ENCODE measurements around the gene FARP2.

Gene FARP2

DNA sequence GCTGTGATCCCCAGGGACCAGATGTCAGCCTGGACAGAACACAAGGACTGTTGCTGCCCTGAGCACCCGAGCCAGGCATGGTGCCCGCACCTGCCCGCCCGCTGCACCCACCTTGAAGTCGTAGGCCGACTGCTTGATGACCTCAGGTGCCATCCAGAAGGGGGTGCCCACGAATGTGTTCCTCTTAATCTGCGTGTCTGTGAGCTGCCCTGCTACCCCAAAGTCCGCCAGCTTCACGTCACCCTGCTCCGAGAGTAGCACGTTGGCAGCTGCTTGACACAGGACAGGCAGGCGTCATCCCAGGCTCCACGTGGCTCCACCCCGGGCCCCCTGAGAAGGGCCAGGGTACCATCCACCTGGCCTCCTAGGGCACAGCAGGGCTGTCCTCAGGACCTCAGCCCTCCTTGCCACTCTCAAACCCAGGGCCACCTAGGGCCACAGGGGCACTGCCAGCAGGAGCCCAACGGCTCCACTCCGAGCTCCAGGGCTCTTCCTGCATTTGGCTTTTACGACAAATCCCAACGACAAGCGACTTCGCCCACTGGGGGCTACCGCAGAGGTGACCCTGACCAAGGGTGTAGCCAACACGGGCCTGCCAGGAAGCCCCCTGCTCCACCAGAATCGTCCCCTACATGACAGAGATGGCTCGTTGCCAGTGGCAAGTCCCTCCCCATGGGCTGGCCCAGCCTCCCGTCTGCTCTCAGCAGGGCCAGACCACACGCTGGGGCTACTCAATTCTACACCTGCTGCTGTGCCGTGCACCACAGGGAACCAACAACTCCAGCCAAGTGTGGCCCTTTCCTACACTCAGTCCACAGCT is 143.3 kb downstream of the FARP2 start:
- no peaks in the 10 kb centered on the region for H4K20me1 ChIP-seq (ENCODE audit: insufficient read depth, low read length)
- no peak overlapping the region for H2AFZ ChIP-seq (ENCODE audit: low read depth, low read length)
- no peak overlapping the region for H3K9ac ChIP-seq (ENCODE audit: low read length)
- H3K79me2 ChIP-seq (ENCODE audit: low read length) = no peaks in the 10 kb centered on the region; the same call in 1 of the 2 replicates
- H3K27ac ChIP-seq (ENCODE audit: low read length) = no peak overlapping the region
- H3K27me3 ChIP-seq (ENCODE audit: low read depth, low read length) = no peaks in the 10 kb centered on the region
- H3K4me3 ChIP-seq (ENCODE audit: low read length) = no peak overlapping the region
- no peaks in the 10 kb centered on the region for H3K9me3 ChIP-seq (ENCODE audit: insufficient read depth, low read length)
- TF ChIP-seq CTCF (IDR thresholded peaks at IDR 0.05; ENCODE audit: low read depth, low read length) (no peak), EZH2phosphoT487 (IDR thresholded peaks at IDR 0.05; ENCODE audit: low read depth) (no peak)
- no peak overlapping the region for H3K4me2 ChIP-seq (ENCODE audit: low read length)
- H3K4me1 ChIP-seq (ENCODE audit: low read length) = no peaks in the 10 kb centered on the region
- no peaks in the 10 kb centered on the region for H3K36me3 ChIP-seq (replicated peaks; ENCODE audit: low read depth, low read length)

DNA sequence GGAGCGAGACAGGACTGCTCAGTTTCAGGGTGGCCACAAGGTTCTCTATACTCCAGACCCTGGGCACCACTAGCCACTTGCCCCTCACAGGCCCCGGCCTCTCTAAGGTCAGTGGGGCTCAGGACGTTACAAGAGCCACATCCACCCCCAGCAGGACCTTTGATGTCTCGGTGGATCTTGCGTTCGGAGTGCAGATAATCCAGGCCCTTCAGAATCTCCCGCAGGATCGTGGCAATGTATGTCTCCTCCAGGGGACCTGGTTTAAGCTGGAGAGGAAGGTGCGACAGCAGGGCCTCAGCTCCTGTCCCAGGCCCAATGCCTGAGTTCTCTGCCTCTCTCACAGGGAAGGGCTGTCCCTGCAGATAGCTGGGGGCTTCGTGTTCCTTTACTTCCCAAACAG is 143.9 kb downstream of the FARP2 start:
- H3K9ac ChIP-seq (ENCODE audit: low read length) = no peak overlapping the region
- H2AFZ ChIP-seq (ENCODE audit: low read depth, low read length) = no peak overlapping the region
- H3K36me3 ChIP-seq (replicated peaks; ENCODE audit: low read depth, low read length) = no peaks in the 10 kb centered on the region
- H3K27ac ChIP-seq (ENCODE audit: low read length) = no peak overlapping the region
- H3K4me2 ChIP-seq (ENCODE audit: low read length) = no peak overlapping the region
- no peaks in the 10 kb centered on the region for H3K9me3 ChIP-seq (ENCODE audit: insufficient read depth, low read length)
- no peak overlapping the region for H3K4me3 ChIP-seq (ENCODE audit: low read length)
- H4K20me1 ChIP-seq (ENCODE audit: insufficient read depth, low read length) = no peaks in the 10 kb centered on the region
- TF ChIP-seq CTCF (IDR thresholded peaks at IDR 0.05; ENCODE audit: low read depth, low read length) (no peak), EZH2phosphoT487 (IDR thresholded peaks at IDR 0.05; ENCODE audit: low read depth) (no peak)
- no peaks in the 10 kb centered on the region; the same call in 1 of the 2 replicates for H3K79me2 ChIP-seq (ENCODE audit: low read length)
- no peaks in the 10 kb centered on the region for H3K4me1 ChIP-seq (ENCODE audit: low read length)
- H3K27me3 ChIP-seq (ENCODE audit: low read depth, low read length) = no peaks in the 10 kb centered on the region

GRCh38 chr2:241500431-241500975 is 144.4 kb downstream of the FARP2 start:
- no peak overlapping the region for H2AFZ ChIP-seq (ENCODE audit: low read depth, low read length)
- no peak overlapping the region for H3K4me3 ChIP-seq (ENCODE audit: low read length)
- no peak overlapping the region for H3K4me2 ChIP-seq (ENCODE audit: low read length)
- H3K9ac ChIP-seq (ENCODE audit: low read length) = no peak overlapping the region
- H3K4me1 ChIP-seq (ENCODE audit: low read length) = no peaks in the 10 kb centered on the region
- no peaks in the 10 kb centered on the region for H3K27me3 ChIP-seq (ENCODE audit: low read depth, low read length)
- H3K36me3 ChIP-seq (replicated peaks; ENCODE audit: low read depth, low read length) = no peaks in the 10 kb centered on the region
- H3K9me3 ChIP-seq (ENCODE audit: insufficient read depth, low read length) = no peaks in the 10 kb centered on the region
- TF ChIP-seq EZH2phosphoT487 (IDR thresholded peaks at IDR 0.05; ENCODE audit: low read depth) = no peak
- no peak for TF ChIP-seq CTCF (IDR thresholded peaks at IDR 0.05; ENCODE audit: low read depth, low read length)
- H3K27ac ChIP-seq (ENCODE audit: low read length) = no peak overlapping the region
- H4K20me1 ChIP-seq (ENCODE audit: insufficient read depth, low read length) = no peaks in the 10 kb centered on the region
- no peaks in the 10 kb centered on the region; the same call in 1 of the 2 replicates for H3K79me2 ChIP-seq (ENCODE audit: low read length)

DNA sequence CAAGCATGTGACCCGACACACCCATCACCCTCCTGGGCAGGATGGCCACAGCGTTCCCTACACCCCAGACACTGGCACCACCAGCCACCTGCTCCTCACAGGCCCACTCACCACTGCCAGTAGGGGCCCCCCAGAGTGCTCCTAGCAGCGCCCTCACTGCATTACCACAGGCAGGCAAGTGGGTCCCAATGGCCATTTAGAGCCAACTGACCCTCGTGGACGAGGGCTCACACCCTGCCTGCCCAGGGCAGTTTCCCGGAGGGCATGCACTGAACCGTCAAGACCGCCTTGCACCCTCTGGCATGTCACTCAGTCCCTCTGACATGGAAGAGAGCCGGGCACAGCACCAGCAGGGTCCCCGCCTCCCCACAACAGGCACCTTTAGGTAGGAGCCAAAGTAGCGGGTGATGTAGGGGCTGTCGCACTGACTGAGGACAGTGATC is 145.0 kb downstream of the FARP2 start:
- Histone ChIP-seq H3K36me3 (replicated peaks; ENCODE audit: low read depth, low read length) (no peaks in the 10 kb centered on the region), H4K20me1 (ENCODE audit: insufficient read depth, low read length) (no peaks in the 10 kb centered on the region)
- TF ChIP-seq CTCF (IDR thresholded peaks at IDR 0.05; ENCODE audit: low read depth, low read length) (no peak), EZH2phosphoT487 (IDR thresholded peaks at IDR 0.05; ENCODE audit: low read depth) (no peak)

More for the DNA sequence above, 145.0 kb downstream of the FARP2 start:
- no peak overlapping the region for H3K4me3 ChIP-seq (ENCODE audit: low read length)
- no peak overlapping the region for H3K4me2 ChIP-seq (ENCODE audit: low read length)
- H3K9ac ChIP-seq (ENCODE audit: low read length) = no peak overlapping the region
- no peak overlapping the region for H3K27ac ChIP-seq (ENCODE audit: low read length)
- H3K9me3 ChIP-seq (ENCODE audit: insufficient read depth, low read length) = no peaks in the 10 kb centered on the region
- peaks cover 5% of the 10 kb centered on the region; the same call in 1 of the 2 replicates for H3K79me2 ChIP-seq (ENCODE audit: low read length)
- H3K27me3 ChIP-seq (ENCODE audit: low read depth, low read length) = no peaks in the 10 kb centered on the region
- no peak overlapping the region for H2AFZ ChIP-seq (ENCODE audit: low read depth, low read length)
- H3K4me1 ChIP-seq (ENCODE audit: low read length) = no peaks in the 10 kb centered on the region
